NCI-H1694 (cell line): Measurements from ENCODE around the gene EFCAB12.
"Not testable (repeated sequence)": the region's sequence is repeated elsewhere in the genome, so short reads cannot be mapped to it uniquely, and the experiment has no call there.

Experiments used
- DNase-seq: peaks from one replicate; lab custom pipeline; 2025; lab: John Stamatoyannopoulos, UW

EFCAB12 gene

DNA sequence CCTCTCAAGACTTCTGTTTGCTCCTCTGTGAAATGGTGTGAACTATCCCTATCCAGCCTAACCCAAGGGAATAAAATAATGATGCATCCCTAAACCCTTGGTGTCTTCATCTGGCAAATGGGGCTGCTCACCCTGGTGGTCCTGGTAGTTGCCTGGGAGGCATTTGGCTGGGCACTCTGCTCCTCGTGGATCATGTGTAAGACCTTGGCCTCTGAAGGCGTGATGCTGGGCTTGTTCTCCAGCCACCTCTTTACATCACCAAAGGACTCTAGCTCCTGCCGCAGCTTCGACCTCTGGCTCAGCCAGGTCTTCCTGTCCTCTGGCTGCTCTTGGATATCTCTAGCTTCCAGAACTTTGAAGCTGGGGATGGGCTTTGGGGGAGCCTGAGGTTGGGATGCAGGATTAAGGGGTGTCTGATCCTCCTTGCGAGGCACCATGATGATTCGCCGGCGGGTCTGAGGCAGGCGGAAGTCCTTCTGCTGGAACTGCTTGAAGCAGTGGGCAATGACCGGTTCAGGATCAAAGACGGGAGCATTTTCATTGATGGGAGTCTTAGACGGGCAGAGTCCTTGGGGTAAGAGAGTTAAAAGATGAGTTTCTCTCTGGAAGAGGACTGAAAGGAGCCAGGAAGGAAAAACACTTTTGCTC, 7.1 kb downstream of the EFCAB12 start:
- DNase-seq = no peak

DNA sequence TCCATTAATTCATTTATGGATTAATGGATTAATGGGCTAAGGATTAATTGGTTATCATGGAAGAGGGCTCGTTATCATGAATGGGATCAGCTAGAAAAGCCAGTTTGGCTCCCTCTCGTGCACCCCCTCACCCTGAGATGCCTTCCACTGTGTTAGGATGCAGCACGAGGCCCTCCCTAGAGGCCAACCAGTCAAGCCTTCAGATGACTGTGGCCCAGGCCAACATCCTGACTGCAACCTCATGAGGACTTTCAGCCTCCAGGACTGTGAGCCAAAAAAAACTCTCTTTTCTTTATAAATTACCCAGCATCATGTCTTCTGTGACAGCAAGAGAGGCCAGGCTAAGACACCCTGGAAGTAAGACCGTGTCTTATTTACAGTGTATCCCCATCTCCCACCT, 9.0 kb downstream of the EFCAB12 start:
- DNase-seq = no peak

DNA sequence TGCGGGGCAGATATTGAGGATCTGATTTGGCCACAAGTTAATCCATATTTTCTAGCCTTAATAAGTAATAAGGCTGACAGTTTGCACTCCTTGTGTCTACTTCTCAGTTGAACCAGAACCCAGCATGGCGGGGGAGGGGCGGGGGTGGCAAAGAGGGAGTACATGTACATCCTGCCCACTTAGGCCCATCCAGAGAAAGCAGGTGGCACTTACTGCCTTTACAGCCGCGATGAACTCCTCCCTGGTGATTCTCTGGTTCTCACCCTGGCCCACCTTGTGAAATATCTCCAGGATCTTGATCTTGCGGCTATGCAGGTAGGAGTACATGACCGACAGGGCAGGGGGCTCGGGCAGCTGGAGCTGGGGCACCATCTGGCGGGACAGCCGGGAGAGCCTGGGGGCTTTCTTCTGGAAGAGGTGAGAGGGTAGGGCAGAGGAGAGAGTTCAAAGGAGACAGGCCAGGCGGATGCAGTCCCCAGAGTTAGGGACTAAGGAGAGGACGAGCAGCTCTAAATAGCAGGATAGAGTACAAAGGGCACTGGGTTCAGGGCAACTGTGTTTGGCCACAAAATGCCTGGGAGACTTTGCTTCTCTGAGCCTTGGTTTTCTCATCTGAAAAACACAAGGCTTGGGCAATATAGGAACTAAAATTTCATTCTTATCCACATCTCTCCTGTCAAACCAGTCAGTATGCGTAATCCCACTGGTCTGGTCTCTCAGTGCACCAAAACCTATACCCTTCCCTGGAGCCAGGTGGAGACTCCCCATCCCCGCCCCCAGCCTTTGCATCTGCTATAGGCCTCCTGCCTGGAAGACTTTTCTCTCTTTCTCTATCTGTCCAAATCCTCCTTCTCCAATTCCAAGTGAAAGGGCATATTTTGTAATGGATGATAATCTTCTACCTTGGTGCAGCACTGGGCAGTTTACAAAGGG, 10.1 kb downstream of the EFCAB12 start:
- no peak for DNase-seq

DNA sequence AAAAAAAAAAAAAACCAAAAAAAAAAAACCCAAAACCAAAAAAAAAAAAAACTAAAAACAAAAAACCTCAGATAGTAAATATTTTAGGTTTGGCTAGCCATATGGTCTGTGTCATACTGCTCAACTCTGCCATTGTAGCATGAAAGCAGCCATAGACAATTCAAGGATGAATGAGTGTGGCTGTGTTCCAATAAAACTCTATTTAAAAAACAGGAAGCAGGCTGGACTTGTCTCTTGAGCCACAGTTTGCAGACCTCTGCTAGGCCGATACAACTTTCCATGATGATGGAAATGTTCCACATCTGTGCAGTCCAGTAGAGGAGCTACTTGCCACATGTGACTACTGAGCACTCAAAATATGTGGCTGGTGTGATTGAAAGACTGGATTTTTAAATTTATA, 11.1 kb downstream of the EFCAB12 start:
- DNase-seq = no peak

DNA sequence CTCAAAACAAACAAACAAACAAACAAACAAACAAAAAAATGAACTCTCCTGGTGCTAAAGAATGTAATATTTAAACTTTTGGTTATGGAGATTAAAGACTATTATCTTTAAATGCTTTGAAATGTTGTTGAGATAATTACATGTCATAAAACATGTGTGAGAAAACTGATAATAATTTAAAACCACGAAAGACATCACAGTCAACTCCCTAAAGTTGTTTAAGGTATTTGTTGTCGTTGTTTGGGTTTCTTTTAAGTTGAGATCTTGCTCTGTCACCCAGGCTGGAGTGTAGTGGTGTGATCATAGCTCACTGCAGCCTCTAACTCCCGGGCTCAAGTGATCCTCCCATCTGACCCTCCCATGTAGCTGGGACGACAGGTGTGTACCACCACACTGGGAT, 12.0 kb downstream of the EFCAB12 start:
- DNase-seq = no peak

DNA sequence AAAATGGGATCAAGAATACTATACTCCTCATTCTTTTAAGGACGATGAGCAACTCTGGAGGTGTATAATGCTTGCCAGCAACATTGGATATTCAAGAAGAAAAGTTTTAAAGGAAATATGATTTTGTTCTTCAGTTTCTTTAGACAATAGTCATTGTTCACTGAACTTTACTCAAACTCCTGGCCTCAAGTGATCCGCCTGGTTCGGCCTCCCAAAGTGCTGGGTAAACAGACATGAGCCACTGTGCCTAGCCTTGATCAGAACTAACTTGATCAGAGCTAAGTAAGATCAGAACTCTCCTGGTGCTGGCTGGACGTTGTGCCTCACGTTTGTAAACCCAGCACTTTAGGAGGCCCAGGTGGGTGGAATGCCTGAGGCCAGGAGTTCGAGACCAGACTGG, 12.6 kb downstream of the EFCAB12 start:
- no peak for DNase-seq

DNA sequence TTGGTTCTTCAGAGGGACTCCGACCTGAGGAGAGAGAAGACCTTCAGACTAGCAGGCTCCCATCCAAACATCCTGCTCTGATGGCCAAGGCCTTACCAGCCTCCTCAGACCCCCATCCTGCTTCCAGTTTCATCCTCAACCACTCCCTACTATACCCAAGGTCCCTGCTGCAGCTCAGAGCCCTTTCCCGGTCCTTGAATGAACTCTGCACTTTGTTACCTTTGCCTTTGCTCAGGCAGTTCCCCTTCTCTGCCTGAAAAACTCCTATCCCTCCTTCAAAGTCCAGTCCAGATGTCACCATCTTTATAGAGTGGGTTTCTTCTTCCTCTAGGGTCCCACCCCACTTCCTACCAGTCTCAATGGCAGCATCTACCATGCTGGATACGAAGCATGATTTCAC, 13.1 kb downstream of the EFCAB12 start:
- DNase-seq = no peak

DNA sequence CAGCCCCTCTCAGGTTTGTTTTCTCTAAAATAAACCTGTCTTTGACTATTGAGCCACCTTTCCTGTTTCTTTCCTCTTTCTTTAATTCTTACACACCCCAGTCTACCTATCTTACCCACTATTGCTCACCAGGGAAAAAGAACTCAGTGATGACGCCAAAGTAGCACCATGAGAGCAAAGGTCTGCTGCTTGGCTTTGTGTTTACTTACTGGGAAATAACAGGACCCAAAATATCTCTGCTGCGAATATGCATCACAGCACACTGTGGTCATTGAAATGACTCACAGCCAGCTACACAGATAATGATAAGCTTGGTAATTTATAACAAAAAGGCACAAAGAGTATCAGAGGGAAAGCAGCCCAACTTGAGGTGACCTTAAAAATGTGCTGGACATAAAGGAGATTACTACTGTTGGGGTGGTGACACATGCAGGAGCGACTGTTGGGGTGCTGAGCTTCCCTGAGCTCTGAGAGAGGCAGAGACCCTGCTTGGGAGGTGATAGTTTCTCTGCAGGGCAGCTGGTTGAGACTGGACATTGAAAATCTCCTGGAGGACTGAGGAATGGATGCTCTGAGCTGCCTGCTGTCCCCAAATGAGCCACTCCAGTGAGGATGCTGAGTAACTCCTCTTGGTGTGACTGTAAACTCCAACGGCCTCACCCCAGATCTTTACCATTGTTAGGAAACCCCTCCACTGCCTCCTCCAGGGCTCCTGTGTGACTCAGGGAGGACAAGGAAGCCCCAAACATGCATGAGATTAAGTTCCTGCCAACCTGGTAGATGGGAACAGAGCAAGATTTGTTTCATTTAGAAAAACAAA, 14.5 kb downstream of the EFCAB12 start:
- DNase-seq = no peak

DNA sequence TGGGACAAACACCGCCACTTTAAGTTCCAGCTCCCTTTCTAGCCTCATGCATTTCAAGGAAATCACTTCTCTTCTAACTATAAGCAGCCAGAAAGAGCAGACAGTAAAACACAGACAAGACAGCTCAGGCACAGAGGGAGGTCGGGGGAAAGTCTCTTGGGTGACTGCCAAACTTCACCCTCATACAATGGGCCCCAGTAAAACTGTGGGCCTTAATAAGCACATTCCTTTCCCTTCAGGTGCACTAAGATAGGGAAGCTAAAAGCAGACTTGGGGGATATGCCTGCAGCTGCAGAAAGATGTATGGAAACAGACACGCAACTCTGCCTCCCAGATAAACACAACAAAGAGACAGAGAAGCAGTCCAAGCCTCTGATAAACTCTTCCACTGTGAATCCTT, 15.2 kb downstream of the EFCAB12 start:
- DNase-seq = not testable (repeated sequence)

DNA sequence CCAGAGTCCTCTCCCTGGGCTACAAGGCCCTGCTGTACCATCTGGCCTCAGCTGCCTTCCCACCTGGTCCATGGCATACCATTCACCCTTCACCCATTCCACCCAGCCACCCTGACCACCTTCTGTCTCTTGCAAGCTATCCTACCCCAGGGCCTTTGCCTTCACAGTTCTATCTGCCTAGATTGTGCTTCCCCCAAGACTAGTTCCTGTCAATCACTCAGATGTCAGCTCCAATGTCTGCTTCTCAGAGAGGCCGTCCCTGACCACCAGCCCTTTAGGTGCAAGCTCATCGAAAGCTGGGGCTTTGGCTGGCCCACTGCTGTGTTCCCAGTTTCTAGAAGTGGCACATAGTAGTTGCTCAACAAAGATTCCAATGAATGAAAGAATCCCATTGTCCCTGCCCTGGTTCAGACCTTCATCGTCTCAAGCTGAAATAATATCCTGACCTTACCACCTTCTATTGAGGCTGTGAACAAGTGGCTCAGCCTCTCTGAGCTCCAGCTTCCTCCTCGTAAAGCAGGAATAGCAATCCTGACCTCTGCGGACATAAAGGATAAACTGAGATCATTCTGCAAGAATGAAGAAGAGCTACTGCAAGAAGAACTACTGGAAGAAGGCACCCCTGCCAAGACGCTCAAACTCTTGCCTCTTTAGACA, 15.8 kb downstream of the EFCAB12 start:
- no peak for DNase-seq

DNA sequence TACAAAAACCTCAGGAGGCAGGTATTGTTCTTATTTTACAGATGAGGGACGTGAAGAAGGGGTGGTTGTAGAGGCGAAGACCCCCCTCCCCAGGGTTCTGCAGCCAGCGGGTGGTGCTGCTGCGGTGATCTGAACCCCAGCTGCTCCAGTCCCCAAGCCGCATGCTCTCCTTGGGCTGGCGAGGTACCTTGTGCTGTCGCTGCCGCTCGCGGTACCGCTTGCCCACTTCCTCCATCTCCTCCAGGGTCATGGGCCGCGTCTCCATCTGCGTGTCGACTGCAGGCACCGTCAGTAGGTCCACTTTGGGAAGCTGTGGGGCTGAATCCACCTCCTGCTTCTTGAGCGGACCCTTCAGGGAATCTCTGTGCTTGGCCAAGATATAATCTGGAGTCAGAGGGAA, 17.5 kb downstream of the EFCAB12 start:
- DNase-seq = no peak

DNA sequence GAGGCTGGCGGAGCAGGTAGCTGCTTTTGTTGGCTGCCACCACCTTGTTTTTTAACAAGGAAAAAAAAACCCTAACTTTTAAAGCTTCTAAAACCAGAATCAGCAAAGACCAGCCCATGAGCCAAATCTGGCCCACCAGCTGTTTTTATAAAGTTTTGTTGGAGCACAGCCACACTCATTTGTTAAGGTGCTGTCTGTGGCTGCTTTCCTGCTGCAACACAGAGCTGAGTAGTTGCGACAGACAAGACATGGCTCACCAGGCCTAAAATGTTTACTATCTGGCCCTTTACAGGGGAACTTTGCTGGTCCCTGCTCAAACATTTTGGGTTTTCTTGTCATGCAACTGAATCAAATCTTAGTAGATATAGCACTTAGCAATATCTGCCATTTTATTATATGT, 18.9 kb downstream of the EFCAB12 start:
- peak; percentile 20 for DNase-seq

DNA sequence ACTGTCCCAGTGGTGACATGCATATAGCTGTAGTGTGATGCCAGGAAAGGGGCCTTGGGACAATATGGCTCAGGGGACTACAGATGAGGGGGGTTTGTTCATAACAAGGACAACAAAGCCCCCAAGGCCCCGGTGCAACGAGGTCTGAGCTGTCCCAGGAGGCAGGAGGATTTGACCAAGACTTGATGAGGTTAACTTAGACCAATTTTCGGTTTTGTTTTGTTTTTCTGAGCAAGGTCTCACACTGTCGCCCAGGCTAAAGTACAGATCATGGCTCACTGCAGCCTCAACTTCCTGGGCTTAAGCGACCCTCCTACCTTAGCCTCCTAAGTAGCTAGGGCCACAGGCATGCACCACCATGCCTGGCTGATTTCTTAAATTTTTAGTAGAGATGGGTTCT, 23.8 kb downstream of the EFCAB12 start:
- no peak for DNase-seq

DNA sequence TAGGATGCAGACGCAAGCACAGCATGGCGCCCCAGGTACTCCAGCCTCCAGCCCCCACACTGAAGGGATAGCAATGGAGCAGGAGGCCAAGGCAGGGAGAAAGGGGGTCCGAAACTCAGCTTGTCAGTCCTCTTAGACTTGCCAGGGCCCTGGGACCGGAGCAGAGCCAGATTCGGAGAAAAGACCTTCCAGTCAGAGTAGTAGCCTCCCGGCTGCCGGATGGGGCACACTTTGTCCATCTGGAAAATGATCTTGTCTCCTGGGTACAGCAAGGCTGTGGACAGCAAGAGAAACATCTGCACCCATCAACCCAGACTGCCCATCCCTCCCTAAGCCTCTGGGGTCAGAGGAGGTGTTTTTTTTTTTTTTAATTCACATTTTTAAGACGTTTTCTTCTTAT, 24.3 kb downstream of the EFCAB12 start:
- no peak for DNase-seq

DNA sequence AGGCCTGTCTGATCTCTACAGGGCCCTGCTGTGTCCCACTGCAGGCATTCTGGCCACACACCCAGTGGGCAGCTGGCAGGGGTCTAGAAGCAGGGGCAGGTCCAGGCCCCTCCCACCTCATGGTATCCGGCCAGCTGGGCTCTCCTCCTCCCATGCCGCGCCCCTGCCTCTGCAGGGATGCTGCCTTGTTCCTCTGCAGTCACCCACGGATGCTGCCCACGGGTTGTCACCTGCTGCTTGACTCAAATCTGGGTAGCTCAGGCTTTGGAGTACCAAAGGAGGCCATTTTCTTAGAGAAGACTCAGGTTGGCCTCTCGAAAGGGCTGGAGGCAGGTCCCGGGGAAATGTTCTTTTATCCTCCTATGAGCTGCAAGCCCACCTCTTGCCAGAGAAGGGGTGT, 25.0 kb downstream of the EFCAB12 start:
- DNase-seq = no peak

DNA sequence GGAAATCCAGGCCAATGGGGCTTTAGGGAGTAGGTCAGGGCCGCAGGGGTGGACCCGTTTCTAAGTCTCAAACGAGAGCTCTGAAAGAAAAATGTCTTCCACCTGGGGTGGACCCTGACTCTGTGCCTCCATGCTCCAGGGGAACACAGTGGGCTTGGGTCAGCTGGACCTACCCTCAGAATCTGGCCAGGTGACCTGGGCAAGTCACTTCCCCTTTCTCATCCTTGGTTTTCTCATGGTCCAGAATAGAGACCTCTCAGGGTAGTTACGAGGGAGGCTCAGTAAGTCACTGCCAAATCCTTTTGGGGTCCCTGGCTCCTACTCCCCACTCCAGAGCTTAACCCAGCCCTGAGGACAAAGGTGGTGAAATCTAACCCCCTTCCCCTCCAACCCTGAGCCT, 25.8 kb downstream of the EFCAB12 start:
- no peak for DNase-seq

DNA sequence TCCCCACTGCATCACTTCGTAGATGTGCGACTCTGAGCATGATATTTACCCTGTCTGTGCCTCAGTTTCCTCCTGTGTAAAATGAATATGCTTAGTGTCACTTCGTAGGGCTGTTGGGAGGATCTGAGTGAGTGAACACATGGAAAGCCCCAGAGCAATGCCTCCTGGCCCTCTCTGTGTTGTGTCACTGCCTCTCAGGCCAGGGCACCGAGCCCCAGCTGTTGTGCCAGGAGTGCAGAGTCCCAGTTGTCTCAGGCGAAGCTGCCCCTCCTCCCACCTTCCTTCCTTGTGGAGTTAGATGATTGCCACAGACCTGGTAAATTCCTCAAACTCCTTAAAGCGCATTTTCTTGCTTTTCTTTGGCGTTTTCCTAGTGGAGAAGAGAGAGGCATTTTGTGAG, 26.2 kb downstream of the EFCAB12 start:
- no peak for DNase-seq

DNA sequence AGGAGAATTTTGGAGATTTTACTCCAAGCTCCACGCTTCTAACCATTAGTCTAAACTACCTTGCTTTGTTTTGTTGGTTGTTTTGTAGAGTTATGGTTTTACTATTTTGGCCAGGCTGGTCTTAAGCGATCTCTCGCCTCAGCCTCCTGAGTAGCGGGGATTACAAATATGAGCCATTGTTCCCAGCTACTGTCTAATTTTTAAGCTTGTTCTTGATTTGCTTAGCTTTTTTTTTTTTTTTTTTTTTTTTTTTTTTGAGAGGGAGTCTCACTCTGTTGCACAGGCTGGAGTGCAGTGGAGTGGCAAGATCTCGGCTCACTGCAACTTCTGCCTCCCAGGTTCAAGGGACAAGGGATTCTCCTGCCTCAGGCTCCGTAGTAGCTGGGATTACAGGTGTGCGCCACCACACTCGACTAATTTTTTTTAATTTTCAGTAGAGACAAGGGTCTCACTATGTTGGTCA, 28.5 kb downstream of the EFCAB12 start:
- peak; percentile 12 for DNase-seq

DNA sequence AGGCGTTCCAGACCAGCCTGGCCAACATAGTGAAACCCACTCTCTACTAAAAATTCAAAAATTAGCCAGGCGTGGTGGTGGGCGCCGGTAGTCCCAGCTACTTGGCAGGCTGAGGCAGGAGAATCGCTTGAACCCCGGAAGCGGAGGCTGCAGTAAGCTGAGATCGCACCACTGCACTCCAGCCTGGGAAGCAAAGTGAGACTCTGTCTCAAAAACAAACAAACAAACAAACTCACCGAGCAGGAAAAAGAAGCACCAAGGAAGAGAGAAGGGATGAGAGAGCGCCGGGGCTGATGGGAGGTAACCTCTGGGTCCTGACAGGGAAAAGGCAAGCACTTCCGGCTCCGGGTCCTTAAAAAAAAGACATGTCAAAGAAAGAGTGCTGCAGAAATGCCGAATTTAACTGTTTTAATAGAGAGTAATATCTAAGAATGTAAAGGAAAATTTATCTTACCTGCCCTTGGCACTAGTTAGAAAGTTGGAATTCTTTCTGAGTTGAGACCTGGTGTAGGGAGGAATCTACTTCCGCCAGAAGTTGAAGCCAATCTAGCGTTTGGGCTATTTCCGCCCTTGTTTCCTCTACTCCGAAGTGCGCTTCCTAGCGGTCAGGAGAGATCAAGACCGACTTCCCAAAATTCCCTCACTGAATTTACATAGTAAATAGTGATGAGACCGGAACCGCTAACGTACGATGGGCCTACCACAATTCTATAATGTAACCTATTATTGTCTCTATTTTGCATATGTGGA, 29.1 kb downstream of the EFCAB12 start:
- peak; percentile 95 for DNase-seq

DNA sequence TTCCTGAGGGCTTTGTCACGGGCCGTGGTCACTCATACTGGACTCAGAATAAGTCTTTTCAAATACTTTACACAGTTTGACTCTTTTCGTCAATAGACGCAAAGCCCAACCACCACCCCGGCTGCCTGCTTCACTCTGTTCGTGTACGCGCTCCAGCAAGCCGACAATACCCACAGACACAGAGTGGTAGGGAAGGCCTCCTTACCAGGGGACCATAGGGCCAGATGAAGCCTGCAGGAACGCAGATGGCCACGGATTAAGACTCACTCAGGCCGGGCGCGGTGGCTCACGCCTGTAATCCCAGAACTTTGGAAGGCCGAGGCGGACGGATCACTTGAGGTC, 29.7 kb downstream of the EFCAB12 start:
- DNase-seq = no peak

DNA sequence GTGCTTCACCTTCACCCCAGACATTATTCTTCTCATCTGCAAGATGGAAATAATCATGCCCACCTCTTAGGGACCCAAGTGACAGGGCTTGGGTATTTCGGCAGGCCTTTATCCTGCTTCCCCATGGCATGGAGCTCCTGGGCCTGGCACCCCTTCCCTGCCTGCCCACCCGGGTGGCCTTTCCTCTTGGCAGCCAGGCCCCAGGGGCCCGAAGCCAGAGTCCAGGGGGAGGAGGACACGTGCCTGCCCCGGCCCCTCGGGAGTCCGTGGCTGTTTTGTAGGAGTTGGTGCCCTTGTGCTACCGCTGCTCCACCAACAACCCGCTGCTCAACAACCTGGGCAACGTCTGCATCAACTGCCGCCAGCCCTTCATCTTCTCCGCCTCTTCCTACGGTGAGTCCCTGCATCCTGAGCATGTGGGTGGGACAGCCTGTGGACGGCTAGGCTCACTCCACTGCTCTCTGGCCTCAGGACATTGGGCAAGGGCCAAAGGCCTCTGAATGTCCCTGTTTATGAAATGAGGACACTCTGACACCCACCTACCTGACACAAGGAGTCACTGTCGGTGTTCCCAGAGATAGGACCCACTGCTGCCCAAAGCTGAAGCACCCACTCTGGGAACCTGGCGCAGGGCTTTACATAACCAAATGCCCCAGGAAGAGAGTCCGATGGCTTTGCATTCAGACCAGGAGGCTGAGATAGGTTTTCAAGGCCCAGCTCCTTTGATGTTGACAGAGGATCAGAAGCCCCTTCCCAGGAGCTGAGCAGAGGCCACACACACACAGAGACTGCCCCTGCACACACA, 34.5 kb downstream of the EFCAB12 start:
- not testable (repeated sequence) for DNase-seq
